Measurements from ENCODE around the gene PHF23. TPM values are rescaled to one million over a fixed set of nuclear protein-coding genes. Genes with fewer than 3 reads are reported as not detected.
A peak's percentile ranks its signal among the peaks of the same experiment; 100 is the strongest.

The PHF23 gene
- total RNA-seq, 4 donors from 2014 or later: 19.8 to 39.5 (median 35.8) TPM

- intact Hi-C loops (cut with DNase I): no loop called here
- peak within 1 kb of the TSS; percentile 68 to 92 (median 78) for H3K4me3 ChIP-seq (replicated peaks in 1 of 3)
- H3K27ac ChIP-seq: peak within 1 kb of the TSS; percentile 74 to 93 (median 84)
- TF ChIP-seq POLR2A (IDR thresholded peaks at IDR 0.05) (peak; percentile 92 to 94), CTCF (IDR thresholded peaks at IDR 0.05) (peak in 3 of 6 experiments; percentile 28 to 32 (median 30))
- 1 to 5% methylated on average over 33 to 37 of the region's 64 CpGs for WGBS, 2 donors
- DNase-seq: peak; percentile 97 to 98
- H3K36me3 ChIP-seq: peaks cover 9 to 10% of the 10 kb centered on the region in 2 donors
- H3K9me3 ChIP-seq: no peaks in the 10 kb centered on the region
- no peaks in the 10 kb centered on the region for H3K27me3 ChIP-seq
- H3K4me1 ChIP-seq: peaks cover 9 to 28% of the 10 kb centered on the region in 2 donors
These were observed 23.1 kb upstream of the PHF23 start, which contains the start of gene CLDN7 for GRCh38 chr17:7262192-7262934. TSS of gene CLDN7 (minus strand) at chr17:7262478. CDS start at chr17:7262043, 435 bp downstream.

- 7 to 15% methylated on average over 10 to 20 of the region's 71 CpGs for WGBS, 2 donors
- H3K36me3 ChIP-seq: peaks cover 10 to 17% of the 10 kb centered on the region in 2 donors
- peak overlapping the region; percentile 74 to 93 (median 84) for H3K27ac ChIP-seq
- intact Hi-C loops (cut with DNase I): no loop called here
- H3K9me3 ChIP-seq: no peaks in the 10 kb centered on the region
- TF ChIP-seq CTCF (IDR thresholded peaks at IDR 0.05): no peak
- TF ChIP-seq POLR2A (IDR thresholded peaks at IDR 0.05): no peak
- peak; percentile 21 to 24 for DNase-seq
- H3K4me1 ChIP-seq: peaks cover 9 to 28% of the 10 kb centered on the region in 2 donors
- H3K4me3 ChIP-seq (replicated peaks in 1 of 3): peak overlapping the region; percentile 68 to 92 (median 78)
- no peaks in the 10 kb centered on the region for H3K27me3 ChIP-seq
These were observed 22.3 kb upstream of the PHF23 start for GRCh38 chr17:7261379-7262191.

GRCh38 chr17:7260651-7261378 lies 21.6 kb upstream of the PHF23 start:
- Histone ChIP-seq H3K27ac (peak overlapping the region; percentile 74 to 93 (median 84)), H3K4me3 (replicated peaks in 1 of 3) (peak overlapping the region; percentile 68 to 92 (median 78)), H3K36me3 (peaks cover 15 to 22% of the 10 kb centered on the region in 2 donors), H3K9me3 (no peaks in the 10 kb centered on the region), H3K4me1 (peaks cover 9 to 28% of the 10 kb centered on the region in 2 donors), H3K27me3 (no peaks in the 10 kb centered on the region)
- WGBS, 2 donors: 10 to 33% methylated on average over 4 to 30 of the region's 54 CpGs
- peak; percentile 12 to 76 for TF ChIP-seq POLR2A (IDR thresholded peaks at IDR 0.05)
- no peak for TF ChIP-seq CTCF (IDR thresholded peaks at IDR 0.05)
- intact Hi-C loops (cut with DNase I): no loop called here
- DNase-seq: peak; percentile 90 to 92

GRCh38 chr17:7260151-7260550 lies 20.9 kb upstream of the PHF23 start:
- TF ChIP-seq POLR2A (IDR thresholded peaks at IDR 0.05) (no peak), CTCF (IDR thresholded peaks at IDR 0.05) (no peak)
- DNase-seq: no peak
- Histone ChIP-seq H3K4me1 (peaks cover 9 to 28% of the 10 kb centered on the region in 2 donors), H3K27ac (peak overlapping the region in 2 of 3 donors; percentile 74 to 93), H3K27me3 (no peaks in the 10 kb centered on the region), H3K4me3 (replicated peaks in 1 of 3) (peak overlapping the region in 1 of 3 donors; percentile 68), H3K9me3 (no peaks in the 10 kb centered on the region), H3K36me3 (peaks cover 21 to 22% of the 10 kb centered on the region in 2 donors)
- intact Hi-C loops (cut with DNase I): no loop called here
- 72 to 88% methylated on average over 4 of the region's 4 CpGs for WGBS, 2 donors

All from thyroid gland (tissue), 4 donors.